VCaP (cell line): Measurements from ENCODE around the gene ABHD6.
A peak's percentile ranks its signal among the peaks of the same experiment; 100 is the strongest.
"Not testable (repeated sequence)": the region's sequence is repeated elsewhere in the genome, so short reads cannot be mapped to it uniquely, and the experiment has no call there.

Experiments
- H3K27ac ChIP-seq: fragments of 450-650 bp; 2 replicates; pipeline ENCODE4 v1.5.1; 2017
- TF ChIP-seq, protein P1 (sequence below): fragments of 450-650 bp; conservative IDR thresholded peaks from 2 replicates; pipeline ENCODE4 v1.5.1; 2017; ENCODE audit warnings: mild to moderate bottlenecking, moderate library complexity

The ABHD6 gene

GRCh38 chr3:58222161-58222724, 15.3 kb upstream of the ABHD6 start:
- H3K27ac ChIP-seq = no peak overlapping the region
- TF ChIP-seq, protein P1, sequence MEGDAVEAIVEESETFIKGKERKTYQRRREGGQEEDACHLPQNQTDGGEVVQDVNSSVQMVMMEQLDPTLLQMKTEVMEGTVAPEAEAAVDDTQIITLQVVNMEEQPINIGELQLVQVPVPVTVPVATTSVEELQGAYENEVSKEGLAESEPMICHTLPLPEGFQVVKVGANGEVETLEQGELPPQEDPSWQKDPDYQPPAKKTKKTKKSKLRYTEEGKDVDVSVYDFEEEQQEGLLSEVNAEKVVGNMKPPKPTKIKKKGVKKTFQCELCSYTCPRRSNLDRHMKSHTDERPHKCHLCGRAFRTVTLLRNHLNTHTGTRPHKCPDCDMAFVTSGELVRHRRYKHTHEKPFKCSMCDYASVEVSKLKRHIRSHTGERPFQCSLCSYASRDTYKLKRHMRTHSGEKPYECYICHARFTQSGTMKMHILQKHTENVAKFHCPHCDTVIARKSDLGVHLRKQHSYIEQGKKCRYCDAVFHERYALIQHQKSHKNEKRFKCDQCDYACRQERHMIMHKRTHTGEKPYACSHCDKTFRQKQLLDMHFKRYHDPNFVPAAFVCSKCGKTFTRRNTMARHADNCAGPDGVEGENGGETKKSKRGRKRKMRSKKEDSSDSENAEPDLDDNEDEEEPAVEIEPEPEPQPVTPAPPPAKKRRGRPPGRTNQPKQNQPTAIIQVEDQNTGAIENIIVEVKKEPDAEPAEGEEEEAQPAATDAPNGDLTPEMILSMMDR = no peak

DNA sequence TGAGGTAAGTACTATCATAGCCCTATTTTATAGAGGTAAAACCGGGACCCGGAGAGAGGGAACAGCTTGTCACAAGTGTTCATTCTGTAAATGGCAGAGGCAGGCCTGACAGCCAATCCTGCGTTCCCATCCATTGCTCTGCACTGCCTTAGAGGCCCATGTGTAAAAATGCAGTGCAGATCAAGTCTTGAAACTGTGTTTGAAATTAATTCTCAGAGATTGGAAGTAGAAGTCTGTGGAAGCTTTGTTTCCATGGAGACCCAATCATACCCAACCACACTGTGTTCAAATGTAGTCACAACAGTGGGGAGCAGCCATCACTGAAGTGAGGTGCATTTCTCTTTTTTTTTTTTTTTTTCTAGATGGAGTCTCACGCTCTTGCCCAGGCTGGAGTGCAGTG, 13.7 kb upstream of the ABHD6 start:
- TF ChIP-seq, protein P1 = no peak
- H3K27ac ChIP-seq = no peak overlapping the region

DNA sequence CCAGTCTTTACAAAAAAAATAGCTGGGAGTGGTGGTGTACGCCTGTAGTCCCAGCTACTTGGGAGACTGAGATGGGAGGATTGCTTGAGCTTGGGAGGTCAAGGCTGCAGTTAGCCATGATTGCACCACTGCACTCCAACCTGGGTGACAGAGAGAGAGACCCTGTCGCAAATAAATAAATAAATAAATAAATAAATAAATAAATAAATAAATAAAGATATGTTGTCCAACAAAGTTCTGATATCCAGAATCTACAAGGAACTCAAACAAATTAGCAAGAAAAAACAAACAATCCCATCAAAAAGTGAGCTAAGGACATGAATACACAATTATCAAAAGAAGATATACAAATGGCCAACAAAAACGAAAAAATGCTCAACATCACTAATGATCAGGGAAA, 9.7 kb upstream of the ABHD6 start:
- H3K27ac ChIP-seq = not testable (repeated sequence)

DNA sequence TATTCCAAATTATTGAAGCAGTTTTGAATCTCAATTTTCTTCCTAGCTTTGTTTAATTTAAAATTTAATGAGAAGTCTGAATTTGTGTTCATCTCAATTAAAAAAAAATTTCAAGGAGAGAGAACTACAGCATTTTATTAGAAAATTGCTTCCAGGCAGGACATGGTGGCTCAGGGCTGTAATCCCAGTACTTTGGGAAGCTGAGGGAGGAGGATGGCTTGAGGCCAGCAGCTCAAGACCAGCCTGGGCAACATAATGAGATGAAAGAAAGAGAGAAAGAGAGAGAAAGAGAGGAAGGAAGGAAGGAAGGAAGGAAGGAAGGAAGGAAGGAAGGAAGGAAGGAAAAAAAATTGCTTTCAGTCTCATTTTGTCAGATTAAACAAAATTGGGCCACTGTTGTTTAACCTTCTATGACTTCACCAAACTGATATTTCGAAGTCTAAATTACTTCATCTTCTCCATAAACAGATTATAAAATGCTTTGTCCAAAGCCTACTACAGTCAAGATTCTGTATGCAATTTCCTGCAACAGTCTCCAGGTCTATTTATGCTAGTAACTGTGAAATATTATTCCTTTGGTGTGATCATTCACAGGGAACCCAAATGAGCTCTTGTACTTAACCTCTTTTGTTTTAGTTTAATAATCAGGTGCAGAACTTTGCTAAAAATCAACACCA, 6.6 kb upstream of the ABHD6 start:
- H3K27ac ChIP-seq = no peak overlapping the region
- TF ChIP-seq, protein P1 = no peak

DNA sequence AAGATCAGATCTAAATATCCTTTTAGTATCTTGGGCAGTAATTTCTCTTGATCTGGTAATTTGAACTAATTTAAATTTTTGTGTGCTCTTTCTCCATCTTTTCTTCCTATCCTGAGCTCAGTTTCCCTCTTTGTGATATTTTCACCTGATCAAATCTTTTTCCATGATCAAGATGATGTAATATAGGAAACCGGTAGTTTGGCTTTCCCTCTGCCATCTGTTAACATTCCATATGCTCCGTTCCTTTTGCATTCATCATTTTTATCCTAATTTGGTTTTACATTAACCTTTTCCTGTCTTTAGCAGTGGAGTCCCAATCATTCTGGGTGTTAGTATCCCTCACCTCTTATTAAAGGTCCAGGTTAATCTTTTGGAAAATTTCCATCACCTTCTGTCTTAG, 5.9 kb upstream of the ABHD6 start:
- H3K27ac ChIP-seq = no peak overlapping the region
- TF ChIP-seq, protein P1 = no peak

DNA sequence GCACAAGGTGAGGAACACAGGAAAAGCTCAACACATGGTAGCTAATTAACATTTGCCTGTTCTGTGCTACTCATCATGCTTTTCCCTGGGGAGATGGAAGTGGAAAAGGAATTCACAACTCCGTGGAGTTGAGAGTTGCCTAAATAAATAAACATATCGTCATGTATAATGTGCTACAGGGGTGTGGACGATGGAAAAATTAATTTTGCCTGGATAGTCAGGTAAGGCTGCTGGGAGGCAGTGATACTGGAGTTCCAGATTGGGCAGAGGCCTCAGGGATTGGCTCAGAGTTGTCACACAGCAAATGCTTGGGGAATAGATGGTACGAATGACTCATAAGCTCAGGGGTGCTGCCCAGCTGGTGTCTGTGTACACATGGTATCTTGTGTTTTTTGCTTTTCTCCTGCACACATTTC, 3.1 kb upstream of the ABHD6 start:
- H3K27ac ChIP-seq = no peak overlapping the region
- TF ChIP-seq, protein P1 = no peak

DNA sequence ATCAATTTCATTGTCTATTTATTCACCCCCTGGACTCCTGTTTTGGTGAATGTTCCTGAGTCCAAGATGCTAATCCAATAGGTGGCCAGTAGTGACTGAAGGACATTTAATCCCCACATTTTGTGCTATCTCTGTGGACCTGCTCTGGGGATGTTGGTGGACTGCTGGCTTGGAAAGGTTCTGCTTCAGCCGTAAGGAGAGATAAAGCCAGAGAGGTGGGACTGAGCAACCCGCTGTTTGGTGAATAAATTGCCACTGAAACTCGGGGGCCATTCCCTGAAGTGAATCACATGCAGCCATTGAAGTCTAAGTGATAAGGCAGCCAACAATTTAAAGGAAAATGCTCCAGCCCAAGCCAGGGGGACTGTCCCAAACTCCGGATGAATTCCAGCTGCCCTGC, 1.6 kb upstream of the ABHD6 start:
- H3K27ac ChIP-seq = no peak overlapping the region
- TF ChIP-seq, protein P1 = no peak

- TF ChIP-seq, protein P1 = no peak
- peak overlapping the region; percentile 67; the same call in 1 of the 2 replicates for H3K27ac ChIP-seq
Observed at GRCh38 chr3:58236527-58237237, 910 bp upstream of the ABHD6 start.
